Measurements from ENCODE around the gene RNF111. TPM values are rescaled to one million over a fixed set of nuclear protein-coding genes. Genes with fewer than 3 reads are reported as not detected.

RNF111 gene
- total RNA-seq, 1 donor from 2014 or later: 43.0 TPM

DNA sequence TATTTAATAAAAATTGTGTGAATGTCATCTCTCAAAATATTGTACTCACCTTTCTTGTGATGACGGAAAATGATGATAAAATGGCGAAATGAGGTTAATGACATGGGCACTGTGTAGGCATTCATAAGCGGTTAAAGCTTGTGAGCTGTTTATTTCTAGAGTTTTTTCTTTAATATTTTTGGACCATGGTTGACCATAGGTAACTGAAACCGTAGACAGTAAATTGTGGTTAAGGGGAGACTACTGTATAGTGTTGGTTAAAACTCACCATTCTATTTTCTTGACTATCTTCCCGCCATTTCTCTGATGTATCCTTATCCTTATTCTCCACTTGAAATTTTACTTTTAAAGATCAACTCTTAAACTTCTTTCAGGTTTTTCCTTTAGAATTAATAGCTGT is 14.5 kb downstream of the RNF111 start:
- H3K9me3 Mint-ChIP-seq: no peaks in the 10 kb centered on the region
- no peaks in the 10 kb centered on the region for H3K4me1 Mint-ChIP-seq
- TF ChIP-seq, protein P1, sequence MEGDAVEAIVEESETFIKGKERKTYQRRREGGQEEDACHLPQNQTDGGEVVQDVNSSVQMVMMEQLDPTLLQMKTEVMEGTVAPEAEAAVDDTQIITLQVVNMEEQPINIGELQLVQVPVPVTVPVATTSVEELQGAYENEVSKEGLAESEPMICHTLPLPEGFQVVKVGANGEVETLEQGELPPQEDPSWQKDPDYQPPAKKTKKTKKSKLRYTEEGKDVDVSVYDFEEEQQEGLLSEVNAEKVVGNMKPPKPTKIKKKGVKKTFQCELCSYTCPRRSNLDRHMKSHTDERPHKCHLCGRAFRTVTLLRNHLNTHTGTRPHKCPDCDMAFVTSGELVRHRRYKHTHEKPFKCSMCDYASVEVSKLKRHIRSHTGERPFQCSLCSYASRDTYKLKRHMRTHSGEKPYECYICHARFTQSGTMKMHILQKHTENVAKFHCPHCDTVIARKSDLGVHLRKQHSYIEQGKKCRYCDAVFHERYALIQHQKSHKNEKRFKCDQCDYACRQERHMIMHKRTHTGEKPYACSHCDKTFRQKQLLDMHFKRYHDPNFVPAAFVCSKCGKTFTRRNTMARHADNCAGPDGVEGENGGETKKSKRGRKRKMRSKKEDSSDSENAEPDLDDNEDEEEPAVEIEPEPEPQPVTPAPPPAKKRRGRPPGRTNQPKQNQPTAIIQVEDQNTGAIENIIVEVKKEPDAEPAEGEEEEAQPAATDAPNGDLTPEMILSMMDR (IDR thresholded peaks at IDR 0.05; ENCODE audit: unreplicated experiment): no peak
- no peak overlapping the region for H3K4me3 Mint-ChIP-seq
- H3K27me3 Mint-ChIP-seq (ENCODE audit: low read depth): no peaks in the 10 kb centered on the region
- H3K27ac Mint-ChIP-seq: no peak overlapping the region
- peaks cover 23% of the 10 kb centered on the region for H3K36me3 Mint-ChIP-seq
- no peak for DNase-seq (ENCODE audit: low spot score in 2 of 2, unreplicated experiment in 2 of 2)

DNA sequence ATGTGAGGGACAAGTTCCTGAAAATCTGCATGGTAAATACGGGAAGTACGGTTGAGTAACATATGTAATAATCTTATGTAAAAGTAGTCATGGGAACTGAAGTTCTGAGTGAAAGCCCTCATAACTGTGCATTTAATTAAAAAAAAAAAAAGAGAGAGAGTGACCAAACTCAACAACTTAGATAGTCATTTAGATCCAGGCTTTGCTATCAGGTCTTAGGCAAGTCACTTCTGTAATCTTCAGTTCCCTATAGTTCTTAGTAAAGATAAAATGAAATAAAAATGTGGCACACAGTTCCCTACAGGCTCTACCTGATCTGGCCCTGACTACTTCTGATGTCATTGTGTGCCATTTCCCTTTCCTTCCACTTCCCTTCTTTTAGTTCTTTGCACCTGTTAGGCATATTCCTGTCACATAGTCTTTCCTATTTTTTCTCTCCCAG is 15.0 kb downstream of the RNF111 start:
- H3K27me3 Mint-ChIP-seq (ENCODE audit: low read depth): no peaks in the 10 kb centered on the region
- no peak for DNase-seq (ENCODE audit: low spot score in 2 of 2, unreplicated experiment in 2 of 2)
- H3K9me3 Mint-ChIP-seq: no peaks in the 10 kb centered on the region
- H3K4me1 Mint-ChIP-seq: no peaks in the 10 kb centered on the region
- no peak overlapping the region for H3K4me3 Mint-ChIP-seq
- no peak overlapping the region for H3K27ac Mint-ChIP-seq
- TF ChIP-seq, protein P1 (IDR thresholded peaks at IDR 0.05; ENCODE audit: unreplicated experiment): no peak
- H3K36me3 Mint-ChIP-seq: peaks cover 26% of the 10 kb centered on the region

DNA sequence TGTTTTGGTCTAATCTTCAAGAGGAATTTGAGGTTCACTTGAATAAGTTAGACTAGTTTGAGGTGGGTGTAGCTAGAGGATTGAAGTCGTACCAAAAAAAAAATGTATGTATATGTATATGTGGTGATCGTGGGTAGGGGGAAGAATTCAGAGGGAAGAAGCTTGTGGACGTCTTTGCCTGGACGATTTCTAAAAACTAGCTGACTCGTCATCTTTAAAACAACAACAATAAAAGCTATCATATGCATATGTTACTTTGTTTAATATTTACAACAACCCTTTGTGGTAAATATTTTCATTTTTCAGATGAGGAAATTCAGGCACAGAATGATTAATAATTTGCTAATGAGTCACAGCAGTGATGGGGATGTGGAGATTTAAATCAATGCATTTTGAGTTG is 18.1 kb downstream of the RNF111 start:
- no peaks in the 10 kb centered on the region for H3K4me1 Mint-ChIP-seq
- H3K27ac Mint-ChIP-seq: no peak overlapping the region
- TF ChIP-seq, protein P1 (IDR thresholded peaks at IDR 0.05; ENCODE audit: unreplicated experiment): no peak

DNA sequence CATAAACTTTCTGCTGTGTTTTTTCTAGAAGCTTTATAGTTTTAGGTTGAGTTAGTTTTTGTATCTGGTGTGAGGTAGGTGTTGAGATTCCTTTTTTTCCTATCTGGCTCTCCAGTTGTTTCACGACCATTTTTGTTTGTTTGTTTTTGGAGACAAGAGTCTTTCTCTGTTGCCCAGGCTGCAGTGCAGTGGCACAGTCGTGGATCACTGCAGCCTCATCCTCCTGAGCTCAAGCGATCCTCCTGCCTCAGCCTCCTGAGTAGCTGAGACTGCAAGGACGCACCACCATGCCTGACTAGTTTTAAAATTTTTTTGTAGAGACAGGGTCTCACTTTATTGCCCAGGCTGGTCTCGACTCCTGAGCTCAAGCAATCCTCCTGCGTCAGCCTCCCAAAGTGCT is 20.6 kb downstream of the RNF111 start:
- Mint-ChIP-seq H3K4me3 (no peak overlapping the region), H3K27ac (no peak overlapping the region)

More for the DNA sequence above, 18.1 kb downstream of the RNF111 start:
- H3K36me3 Mint-ChIP-seq: peaks cover 32% of the 10 kb centered on the region
- no peaks in the 10 kb centered on the region for H3K27me3 Mint-ChIP-seq (ENCODE audit: low read depth)
- no peaks in the 10 kb centered on the region for H3K9me3 Mint-ChIP-seq
- no peak for DNase-seq (ENCODE audit: low spot score in 2 of 2, unreplicated experiment in 2 of 2)
- H3K4me3 Mint-ChIP-seq: no peak overlapping the region

DNA sequence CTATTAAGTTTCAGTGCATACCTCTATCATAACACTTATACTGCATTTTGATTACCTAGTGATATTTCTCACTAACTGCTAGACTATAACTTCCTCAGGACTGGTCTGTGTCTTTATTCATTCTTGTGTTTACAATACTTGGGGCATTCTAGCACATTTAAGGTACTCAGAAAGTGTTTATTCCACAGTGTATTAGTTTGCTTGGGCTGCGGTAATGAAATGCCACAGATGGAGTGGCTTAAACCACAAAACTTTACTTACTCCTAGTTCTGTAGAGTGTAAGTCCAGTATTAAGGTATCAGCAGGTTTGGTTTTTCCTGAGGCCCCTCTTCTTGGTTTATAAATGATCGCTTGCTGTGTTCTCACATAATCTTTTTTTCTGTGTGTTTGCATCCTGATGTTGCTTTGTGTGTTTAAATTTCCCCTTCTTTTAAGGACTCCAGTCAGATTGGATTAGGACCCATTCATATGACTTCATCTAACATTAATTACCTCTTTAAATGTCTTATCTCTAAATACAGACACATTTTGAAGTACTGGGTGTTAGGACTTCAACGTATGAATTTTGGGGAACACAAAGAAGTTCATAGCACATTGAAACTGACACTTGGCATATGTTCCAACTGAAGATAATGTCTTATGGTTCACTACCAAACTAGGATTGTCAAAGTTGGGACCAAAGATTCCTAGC is 23.9 kb downstream of the RNF111 start:
- H3K36me3 Mint-ChIP-seq: peaks cover 19% of the 10 kb centered on the region
- H3K4me3 Mint-ChIP-seq: no peak overlapping the region
- no peak for DNase-seq (ENCODE audit: low spot score in 2 of 2, unreplicated experiment in 2 of 2)
- H3K4me1 Mint-ChIP-seq: peaks cover 16% of the 10 kb centered on the region
- H3K27me3 Mint-ChIP-seq (ENCODE audit: low read depth): no peaks in the 10 kb centered on the region
- H3K27ac Mint-ChIP-seq: no peak overlapping the region
- TF ChIP-seq, protein P1 (IDR thresholded peaks at IDR 0.05; ENCODE audit: unreplicated experiment): no peak
- H3K9me3 Mint-ChIP-seq: peaks cover 3% of the 10 kb centered on the region

More for the DNA sequence above, 20.6 kb downstream of the RNF111 start:
- peaks cover 32% of the 10 kb centered on the region for H3K36me3 Mint-ChIP-seq
- no peak for DNase-seq (ENCODE audit: low spot score in 2 of 2, unreplicated experiment in 2 of 2)
- TF ChIP-seq, protein P1 (IDR thresholded peaks at IDR 0.05; ENCODE audit: unreplicated experiment): no peak
- H3K9me3 Mint-ChIP-seq: no peaks in the 10 kb centered on the region
- H3K4me1 Mint-ChIP-seq: peaks cover 3% of the 10 kb centered on the region
- H3K27me3 Mint-ChIP-seq (ENCODE audit: low read depth): no peaks in the 10 kb centered on the region
